Mucosa of stomach (tissue), 1 donor: ENCODE results near the gene DOK7.
A peak's percentile ranks its signal among the peaks of the same experiment; 100 is the strongest.

Experiments
- H3K27me3 ChIP-seq: one replicate; pipeline ENCODE4 v1.7.0; 2013; ENCODE audit warnings: mild to moderate bottlenecking, low read length; ENCODE audit not compliant: control insufficient read depth, insufficient read depth
- H3K36me3 ChIP-seq: one replicate; pipeline ENCODE4 v1.7.0; 2013; ENCODE audit warnings: low read length; ENCODE audit not compliant: control insufficient read depth, insufficient read depth
- H3K4me1 ChIP-seq: one replicate; pipeline ENCODE4 v1.7.0; 2013; ENCODE audit warnings: mild to moderate bottlenecking, low read length; ENCODE audit not compliant: control insufficient read depth, insufficient read depth
- H3K4me3 ChIP-seq: one replicate; pipeline ENCODE4 v1.7.0; 2013; ENCODE audit warnings: low read length
- H3K9ac ChIP-seq: one replicate; pipeline ENCODE4 v1.7.0; 2013; ENCODE audit warnings: mild to moderate bottlenecking, low read length, moderate library complexity
- H3K9me3 ChIP-seq: one replicate; pipeline ENCODE4 v1.7.0; 2013; ENCODE audit warnings: mild to moderate bottlenecking, low read length, moderate library complexity; ENCODE audit not compliant: control insufficient read depth
- donor health status: Pancreatic carcinoma.

The DOK7 gene

GRCh38 chr4:3462321-3462789, 751 bp upstream of the DOK7 start:
- no peak overlapping the region for H3K4me3 ChIP-seq

GRCh38 chr4:3463556-3464348, 646 bp downstream of the DOK7 start:
- Histone ChIP-seq H3K4me3 (no peak overlapping the region), H3K27me3 (peaks cover 32% of the 10 kb centered on the region), H3K4me1 (peaks cover 24% of the 10 kb centered on the region), H3K9ac (no peak overlapping the region), H3K9me3 (no peaks in the 10 kb centered on the region), H3K36me3 (no peaks in the 10 kb centered on the region)

More at GRCh38 chr4:3462321-3462789, 751 bp upstream of the DOK7 start:
- no peaks in the 10 kb centered on the region for H3K9me3 ChIP-seq
- peaks cover 24% of the 10 kb centered on the region for H3K4me1 ChIP-seq
- peaks cover 32% of the 10 kb centered on the region for H3K27me3 ChIP-seq
- peak overlapping the region; percentile 15 for H3K9ac ChIP-seq
- no peaks in the 10 kb centered on the region for H3K36me3 ChIP-seq

- no peak overlapping the region for H3K9ac ChIP-seq
- no peaks in the 10 kb centered on the region for H3K9me3 ChIP-seq
- H3K4me1 ChIP-seq = peaks cover 26% of the 10 kb centered on the region
- no peak overlapping the region for H3K4me3 ChIP-seq
- no peaks in the 10 kb centered on the region for H3K36me3 ChIP-seq
- H3K27me3 ChIP-seq = peaks cover 32% of the 10 kb centered on the region
Observed at GRCh38 chr4:3464349-3464905, 1.3 kb downstream of the DOK7 start.

- Histone ChIP-seq H3K4me1 (peaks cover 33% of the 10 kb centered on the region), H3K9ac (no peak overlapping the region), H3K9me3 (no peaks in the 10 kb centered on the region), H3K27me3 (peaks cover 39% of the 10 kb centered on the region), H3K4me3 (no peak overlapping the region), H3K36me3 (no peaks in the 10 kb centered on the region)
Observed at GRCh38 chr4:3464911-3465697, 2.0 kb downstream of the DOK7 start.

GRCh38 chr4:3465698-3466671, 2.9 kb downstream of the DOK7 start:
- no peaks in the 10 kb centered on the region for H3K36me3 ChIP-seq
- no peaks in the 10 kb centered on the region for H3K9me3 ChIP-seq
- no peak overlapping the region for H3K4me3 ChIP-seq
- peaks cover 37% of the 10 kb centered on the region for H3K4me1 ChIP-seq
- peaks cover 48% of the 10 kb centered on the region for H3K27me3 ChIP-seq
- H3K9ac ChIP-seq = no peak overlapping the region

- H3K9ac ChIP-seq = no peak overlapping the region
- H3K36me3 ChIP-seq = no peaks in the 10 kb centered on the region
- peaks cover 48% of the 10 kb centered on the region for H3K27me3 ChIP-seq
- H3K9me3 ChIP-seq = no peaks in the 10 kb centered on the region
- H3K4me3 ChIP-seq = no peak overlapping the region
- H3K4me1 ChIP-seq = peaks cover 30% of the 10 kb centered on the region
Observed at GRCh38 chr4:3466691-3467600, 3.8 kb downstream of the DOK7 start.

- peaks cover 42% of the 10 kb centered on the region for H3K27me3 ChIP-seq
- H3K9ac ChIP-seq = no peak overlapping the region
- H3K9me3 ChIP-seq = no peaks in the 10 kb centered on the region
- H3K4me3 ChIP-seq = no peak overlapping the region
- peaks cover 23% of the 10 kb centered on the region for H3K4me1 ChIP-seq
- H3K36me3 ChIP-seq = no peaks in the 10 kb centered on the region
Observed at GRCh38 chr4:3467601-3468031, 4.5 kb downstream of the DOK7 start.

GRCh38 chr4:3468154-3468553, 5.0 kb downstream of the DOK7 start:
- Histone ChIP-seq H3K9me3 (no peaks in the 10 kb centered on the region), H3K36me3 (no peaks in the 10 kb centered on the region), H3K4me3 (no peak overlapping the region), H3K27me3 (peaks cover 38% of the 10 kb centered on the region), H3K9ac (no peak overlapping the region), H3K4me1 (peaks cover 19% of the 10 kb centered on the region)

GRCh38 chr4:3468804-3469203, 5.7 kb downstream of the DOK7 start:
- no peaks in the 10 kb centered on the region for H3K36me3 ChIP-seq
- H3K4me1 ChIP-seq = peaks cover 19% of the 10 kb centered on the region
- H3K27me3 ChIP-seq = peaks cover 35% of the 10 kb centered on the region
- no peaks in the 10 kb centered on the region for H3K9me3 ChIP-seq
- no peak overlapping the region for H3K4me3 ChIP-seq
- H3K9ac ChIP-seq = no peak overlapping the region

GRCh38 chr4:3469386-3470243, 6.5 kb downstream of the DOK7 start:
- no peaks in the 10 kb centered on the region for H3K36me3 ChIP-seq
- H3K9ac ChIP-seq = no peak overlapping the region
- H3K4me3 ChIP-seq = no peak overlapping the region
- peaks cover 19% of the 10 kb centered on the region for H3K4me1 ChIP-seq
- H3K27me3 ChIP-seq = peaks cover 27% of the 10 kb centered on the region
- H3K9me3 ChIP-seq = no peaks in the 10 kb centered on the region
